Stimulated activated CD4-positive, alpha-beta T cell treated with anti-CD3 and anti-CD28 coated beads, Interleukin-12 subunit alpha, Interleukin-12 subunit beta, amount 100 ng/mL, for 48 hours (primary cell): ENCODE results near the gene CDC42BPB.
A peak's percentile ranks its signal among the peaks of the same experiment; 100 is the strongest.

ENCODE experiments used
- DNase-seq, 3 donors: peaks; one replicate each; pipeline ENCODE4 v3.0.0-alpha.2; 2020; ENCODE audit warnings: low read depth in 2 of 3, low spot score in 1 of 3

CDC42BPB gene

GRCh38 chr14:102888748-102889147 is 168.6 kb downstream of the CDC42BPB start:
- DNase-seq: no peak

DNA sequence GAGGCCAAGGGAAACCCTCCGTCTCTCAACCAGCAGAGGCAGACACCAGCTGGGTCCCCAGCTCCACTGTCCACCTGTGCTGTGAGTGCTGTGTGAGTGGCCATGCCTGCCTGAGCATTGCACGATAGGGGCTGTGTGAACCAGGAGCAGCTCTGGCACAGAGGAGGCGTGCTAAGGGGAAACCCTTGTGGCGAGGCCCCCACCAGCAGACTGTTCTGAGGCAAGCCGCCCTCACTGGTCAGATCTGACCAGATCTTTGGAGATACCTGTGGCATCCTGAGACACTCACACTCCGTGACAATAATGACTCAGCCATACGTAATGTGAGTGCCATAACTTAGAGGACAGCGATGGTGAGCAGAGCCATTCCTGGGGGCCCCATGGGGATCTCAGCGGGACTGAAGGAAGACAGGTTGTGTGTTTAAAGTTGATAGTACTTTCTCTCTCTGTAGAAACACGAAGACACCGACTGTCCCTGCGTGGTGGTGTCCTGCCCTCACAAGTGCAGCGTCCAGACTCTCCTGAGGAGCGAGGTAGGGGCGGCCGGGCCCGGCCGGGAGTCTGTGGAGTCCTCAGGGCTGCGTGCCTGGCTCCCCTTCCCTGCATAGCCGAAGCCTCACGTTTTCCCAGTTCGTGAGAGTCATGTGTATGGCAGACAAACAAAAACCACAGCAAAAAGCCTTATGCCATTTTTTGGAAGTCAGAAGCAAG is 171.5 kb downstream of the CDC42BPB start:
- DNase-seq: no peak

DNA sequence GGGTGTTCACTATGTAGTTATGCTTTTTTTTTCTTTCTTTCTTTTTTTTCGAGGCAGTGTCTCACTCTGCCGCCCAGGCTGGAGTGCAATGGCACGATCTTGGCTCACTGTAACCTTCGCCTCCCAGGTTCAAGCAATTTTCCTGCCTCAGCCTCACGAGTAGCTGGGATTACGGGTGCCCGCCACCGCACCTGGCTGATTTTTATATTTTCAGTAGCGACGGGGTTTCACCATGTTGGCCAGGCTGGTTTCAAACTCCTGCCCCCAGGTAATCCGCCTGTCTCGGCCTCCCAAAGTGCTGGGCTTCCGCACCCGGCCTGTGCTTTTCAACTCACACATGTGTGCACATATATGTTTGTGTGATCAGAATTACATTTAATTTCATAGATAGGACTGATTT is 173.8 kb downstream of the CDC42BPB start:
- DNase-seq: no peak

DNA sequence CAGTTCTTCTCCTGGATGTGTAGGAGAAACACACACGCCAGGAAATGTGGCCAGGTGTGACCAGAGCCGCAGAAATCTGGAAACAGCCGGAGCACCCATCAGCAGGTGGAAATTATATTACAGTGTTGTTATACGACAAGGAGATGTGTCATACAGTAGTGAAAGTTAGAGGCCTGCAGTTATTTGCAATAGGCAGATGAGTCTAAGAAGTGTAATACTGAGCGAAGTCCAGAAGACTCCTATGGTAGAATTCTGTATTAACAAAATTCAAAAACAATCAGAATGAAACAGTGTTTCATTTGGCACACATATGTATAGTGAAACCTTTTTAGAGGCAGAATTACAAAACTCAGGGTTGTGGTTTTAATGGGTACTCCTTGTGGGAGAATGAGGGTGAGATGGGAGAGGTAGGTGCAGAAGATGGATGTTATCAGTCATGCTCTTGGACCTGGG is 174.2 kb downstream of the CDC42BPB start:
- DNase-seq: peak in 1 of 3 donors; percentile 14
